ENCODE measurements around the gene TNFSF13.

The TNFSF13 gene

DNA sequence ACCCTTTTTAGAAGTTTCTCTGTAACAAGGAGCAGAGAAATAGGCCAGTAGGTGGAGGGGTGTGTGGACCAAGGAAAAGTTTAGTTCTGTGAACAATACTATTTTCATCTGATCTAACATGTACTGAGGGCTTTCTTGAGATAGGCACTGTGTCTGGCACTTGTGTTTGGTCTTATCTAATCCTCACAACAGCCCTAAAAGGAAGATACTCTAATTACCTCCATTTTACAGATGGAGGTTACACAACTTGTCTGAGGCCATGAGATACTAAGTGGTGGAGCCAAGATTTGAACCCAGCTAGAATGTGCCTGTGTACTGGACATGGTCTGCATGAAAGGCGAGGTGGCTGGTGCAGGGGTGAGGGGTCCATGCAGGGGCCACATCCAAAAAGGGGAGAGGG, 5.2 kb upstream of the TNFSF13 start:
- TF ChIP-seq, protein P1, sequence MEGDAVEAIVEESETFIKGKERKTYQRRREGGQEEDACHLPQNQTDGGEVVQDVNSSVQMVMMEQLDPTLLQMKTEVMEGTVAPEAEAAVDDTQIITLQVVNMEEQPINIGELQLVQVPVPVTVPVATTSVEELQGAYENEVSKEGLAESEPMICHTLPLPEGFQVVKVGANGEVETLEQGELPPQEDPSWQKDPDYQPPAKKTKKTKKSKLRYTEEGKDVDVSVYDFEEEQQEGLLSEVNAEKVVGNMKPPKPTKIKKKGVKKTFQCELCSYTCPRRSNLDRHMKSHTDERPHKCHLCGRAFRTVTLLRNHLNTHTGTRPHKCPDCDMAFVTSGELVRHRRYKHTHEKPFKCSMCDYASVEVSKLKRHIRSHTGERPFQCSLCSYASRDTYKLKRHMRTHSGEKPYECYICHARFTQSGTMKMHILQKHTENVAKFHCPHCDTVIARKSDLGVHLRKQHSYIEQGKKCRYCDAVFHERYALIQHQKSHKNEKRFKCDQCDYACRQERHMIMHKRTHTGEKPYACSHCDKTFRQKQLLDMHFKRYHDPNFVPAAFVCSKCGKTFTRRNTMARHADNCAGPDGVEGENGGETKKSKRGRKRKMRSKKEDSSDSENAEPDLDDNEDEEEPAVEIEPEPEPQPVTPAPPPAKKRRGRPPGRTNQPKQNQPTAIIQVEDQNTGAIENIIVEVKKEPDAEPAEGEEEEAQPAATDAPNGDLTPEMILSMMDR (IDR thresholded peaks at IDR 0.05; ENCODE audit: low read depth, low read length, missing control alignments), result no peak
- Histone ChIP-seq H3K27ac (no peak overlapping the region), H3K27me3 (replicated peaks) (no peaks in the 10 kb centered on the region), H3K4me3 (ENCODE audit: low read depth, low read length) (no peak overlapping the region), H3K36me3 (replicated peaks) (no peaks in the 10 kb centered on the region)
- no peak for DNase-seq
- in situ Hi-C loops (cut with HindIII; ENCODE audit: low pct_ligation_motif_present, low sequenced_read_pairs), result no loop called here

DNA sequence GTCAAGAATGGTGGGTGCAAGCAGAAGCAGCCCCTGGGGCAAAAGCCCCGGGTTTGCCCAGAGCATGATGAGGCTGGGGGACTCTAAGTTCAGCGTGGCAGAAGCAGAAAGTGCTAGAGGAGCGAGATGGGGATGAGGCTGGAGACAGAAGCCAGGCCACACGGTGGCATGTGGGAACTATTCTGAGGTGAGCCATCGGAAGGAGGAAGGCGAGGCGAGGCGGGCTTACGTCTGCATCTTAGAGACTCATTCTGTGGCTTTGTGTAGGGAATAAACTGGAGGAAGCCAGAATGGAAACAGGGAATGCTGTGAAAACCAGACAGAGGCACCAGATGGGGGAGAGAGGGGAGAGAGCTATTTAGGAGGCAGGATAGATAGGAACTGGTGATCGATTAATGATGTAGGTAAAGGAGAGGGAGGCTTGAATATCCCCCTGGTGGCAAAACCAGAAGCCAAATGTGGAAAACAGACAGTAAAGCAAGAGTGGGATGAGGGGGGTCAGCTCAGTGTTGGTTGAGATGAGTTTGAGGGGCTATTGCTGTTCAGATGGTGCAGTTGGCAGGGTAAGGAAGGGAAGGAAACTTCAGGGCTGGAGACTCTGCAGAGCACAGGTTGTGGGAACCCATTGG, 3.1 kb upstream of the TNFSF13 start:
- in situ Hi-C loops (cut with HindIII; ENCODE audit: low pct_ligation_motif_present, low sequenced_read_pairs), result no loop called here
- H3K27ac ChIP-seq, result no peak overlapping the region
- TF ChIP-seq, protein P1 (IDR thresholded peaks at IDR 0.05; ENCODE audit: low read depth, low read length, missing control alignments), result peak; percentile 25
- no peaks in the 10 kb centered on the region for H3K36me3 ChIP-seq (replicated peaks)
- DNase-seq, result no peak
- H3K4me3 ChIP-seq (ENCODE audit: low read depth, low read length), result no peak overlapping the region
- no peaks in the 10 kb centered on the region for H3K27me3 ChIP-seq (replicated peaks)

DNA sequence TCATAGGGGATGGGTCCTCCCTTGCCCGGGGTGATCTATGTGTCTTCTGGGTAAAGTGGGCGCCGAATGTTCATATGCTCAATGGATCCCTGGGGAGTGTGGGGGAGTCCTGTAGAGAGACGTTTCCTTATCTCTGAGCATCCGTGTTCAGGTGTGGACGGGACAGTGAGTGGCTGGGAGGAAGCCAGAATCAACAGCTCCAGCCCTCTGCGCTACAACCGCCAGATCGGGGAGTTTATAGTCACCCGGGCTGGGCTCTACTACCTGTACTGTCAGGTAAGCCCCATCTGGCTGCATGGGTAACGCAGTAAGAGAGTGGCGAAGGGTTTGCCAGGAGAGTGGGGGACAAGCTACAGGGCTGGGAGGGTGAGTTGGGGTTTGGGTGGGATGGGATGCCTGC, 1.9 kb upstream of the TNFSF13 start:
- Histone ChIP-seq H3K4me3 (ENCODE audit: low read depth, low read length) (no peak overlapping the region), H3K27ac (no peak overlapping the region), H3K27me3 (replicated peaks) (no peaks in the 10 kb centered on the region), H3K36me3 (replicated peaks) (no peaks in the 10 kb centered on the region)
- TF ChIP-seq, protein P1 (IDR thresholded peaks at IDR 0.05; ENCODE audit: low read depth, low read length, missing control alignments), result no peak
- in situ Hi-C loops (cut with HindIII; ENCODE audit: low pct_ligation_motif_present, low sequenced_read_pairs), result no loop called here
- no peak for DNase-seq

DNA sequence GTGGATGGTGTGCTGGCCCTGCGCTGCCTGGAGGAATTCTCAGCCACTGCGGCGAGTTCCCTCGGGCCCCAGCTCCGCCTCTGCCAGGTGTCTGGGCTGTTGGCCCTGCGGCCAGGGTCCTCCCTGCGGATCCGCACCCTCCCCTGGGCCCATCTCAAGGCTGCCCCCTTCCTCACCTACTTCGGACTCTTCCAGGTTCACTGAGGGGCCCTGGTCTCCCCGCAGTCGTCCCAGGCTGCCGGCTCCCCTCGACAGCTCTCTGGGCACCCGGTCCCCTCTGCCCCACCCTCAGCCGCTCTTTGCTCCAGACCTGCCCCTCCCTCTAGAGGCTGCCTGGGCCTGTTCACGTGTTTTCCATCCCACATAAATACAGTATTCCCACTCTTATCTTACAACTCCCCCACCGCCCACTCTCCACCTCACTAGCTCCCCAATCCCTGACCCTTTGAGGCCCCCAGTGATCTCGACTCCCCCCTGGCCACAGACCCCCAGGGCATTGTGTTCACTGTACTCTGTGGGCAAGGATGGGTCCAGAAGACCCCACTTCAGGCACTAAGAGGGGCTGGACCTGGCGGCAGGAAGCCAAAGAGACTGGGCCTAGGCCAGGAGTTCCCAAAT, 1.3 kb upstream of the TNFSF13 start:
- TF ChIP-seq, protein P1 (IDR thresholded peaks at IDR 0.05; ENCODE audit: low read depth, low read length, missing control alignments), result no peak
- no peaks in the 10 kb centered on the region for H3K27me3 ChIP-seq (replicated peaks)
- in situ Hi-C loops (cut with HindIII; ENCODE audit: low pct_ligation_motif_present, low sequenced_read_pairs), result no loop called here
- no peak overlapping the region for H3K27ac ChIP-seq
- no peak overlapping the region for H3K4me3 ChIP-seq (ENCODE audit: low read depth, low read length)
- H3K36me3 ChIP-seq (replicated peaks), result no peaks in the 10 kb centered on the region
- DNase-seq, result no peak

DNA sequence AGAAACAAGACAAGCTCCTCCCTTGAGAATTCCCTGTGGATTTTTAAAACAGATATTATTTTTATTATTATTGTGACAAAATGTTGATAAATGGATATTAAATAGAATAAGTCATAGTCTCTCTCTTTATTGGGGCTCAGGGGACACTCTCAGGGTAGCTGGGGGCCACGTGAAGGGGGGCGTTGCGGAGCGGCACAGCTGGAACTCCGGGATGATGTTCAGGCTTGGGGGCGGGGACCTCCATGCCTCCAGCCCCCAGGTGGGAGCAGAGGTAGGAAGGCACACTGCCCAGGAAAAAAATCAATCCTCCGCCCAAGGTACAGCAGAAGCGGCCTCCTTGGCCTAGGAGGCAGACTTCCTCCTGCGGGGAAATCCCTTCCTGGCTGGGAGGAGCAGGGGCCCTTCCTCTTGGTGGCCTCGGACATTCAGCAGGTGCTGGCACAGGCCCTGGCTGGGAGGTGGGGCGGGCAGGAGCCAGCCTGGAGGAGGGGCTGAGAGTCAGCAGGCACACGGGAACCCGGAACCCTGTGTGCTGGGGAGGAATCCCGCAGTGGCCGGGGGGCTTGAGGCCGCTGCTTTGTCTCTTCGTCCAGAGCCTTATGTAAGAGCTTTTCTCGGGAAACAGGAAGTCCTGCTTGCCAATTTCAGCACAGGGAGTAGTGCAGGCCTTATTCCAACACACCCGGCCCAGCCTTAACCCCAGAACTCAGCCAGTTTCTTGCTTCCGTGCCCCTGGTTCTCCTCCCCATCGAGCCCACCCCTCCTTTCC, 591 bp upstream of the TNFSF13 start:
- no peak for DNase-seq
- in situ Hi-C loops (cut with HindIII; ENCODE audit: low pct_ligation_motif_present, low sequenced_read_pairs), result no loop called here
- H3K4me3 ChIP-seq (ENCODE audit: low read depth, low read length), result peak overlapping the region; percentile 12

More for the DNA sequence above, 591 bp upstream of the TNFSF13 start:
- Histone ChIP-seq H3K27me3 (replicated peaks) (no peaks in the 10 kb centered on the region), H3K27ac (no peak overlapping the region), H3K36me3 (replicated peaks) (no peaks in the 10 kb centered on the region)
- TF ChIP-seq, protein P1 (IDR thresholded peaks at IDR 0.05; ENCODE audit: low read depth, low read length, missing control alignments), result no peak
